ENCODE data around the gene PTPN13.

Gene PTPN13

GRCh38 chr4:86857341-86858052 lies 263.4 kb downstream of the PTPN13 start:
- no peak for TF ChIP-seq CTCF (IDR thresholded peaks at IDR 0.05; ENCODE audit: borderline replicate concordance, extremely low read depth, low read length, poor library complexity, severe bottlenecking)
- TF ChIP-seq EZH2 (IDR thresholded peaks at IDR 0.05; ENCODE audit: borderline replicate concordance, low read depth, low read length, severe bottlenecking) = no peak
- no peaks in the 10 kb centered on the region for H3K79me2 ChIP-seq (ENCODE audit: insufficient read depth, low read length)
- no peak overlapping the region for H3K9ac ChIP-seq (ENCODE audit: low read depth, low read length)
- no peaks in the 10 kb centered on the region for H3K9me3 ChIP-seq (ENCODE audit: insufficient read depth, low read length, severe bottlenecking)
- H2AFZ ChIP-seq (ENCODE audit: low read depth, low read length) = no peak overlapping the region
- H3K4me2 ChIP-seq (ENCODE audit: insufficient read depth, low read length) = no peak overlapping the region
- DNase-seq (no peak), ATAC-seq (ENCODE audit: insufficient read depth, low read depth) (no peak)
- no peak overlapping the region for H3K27ac ChIP-seq (ENCODE audit: low read length)
- no peaks in the 10 kb centered on the region for H3K4me1 ChIP-seq (ENCODE audit: insufficient read depth, low read length)
- no peaks in the 10 kb centered on the region for H4K20me1 ChIP-seq (ENCODE audit: insufficient read depth, low read length)
- no peaks in the 10 kb centered on the region for H3K36me3 ChIP-seq (ENCODE audit: insufficient read depth, low read length)
- no peak overlapping the region for H3K4me3 ChIP-seq (ENCODE audit: low read depth in 1 of 2, low read length in 2 of 2)
- H3K27me3 ChIP-seq (ENCODE audit: insufficient read depth, low read length, poor library complexity) = no peaks in the 10 kb centered on the region
